ENCODE results near the gene NLGN3. TPM values are rescaled to one million over a fixed set of nuclear protein-coding genes. Genes with fewer than 3 reads are reported as not detected.
"Not testable (repeated sequence)": the region's sequence is repeated elsewhere in the genome, so short reads cannot be mapped to it uniquely, and the experiment has no call there.

Gene NLGN3
- total RNA-seq, 1 donor from 2014 or later, result 3.7 TPM

DNA sequence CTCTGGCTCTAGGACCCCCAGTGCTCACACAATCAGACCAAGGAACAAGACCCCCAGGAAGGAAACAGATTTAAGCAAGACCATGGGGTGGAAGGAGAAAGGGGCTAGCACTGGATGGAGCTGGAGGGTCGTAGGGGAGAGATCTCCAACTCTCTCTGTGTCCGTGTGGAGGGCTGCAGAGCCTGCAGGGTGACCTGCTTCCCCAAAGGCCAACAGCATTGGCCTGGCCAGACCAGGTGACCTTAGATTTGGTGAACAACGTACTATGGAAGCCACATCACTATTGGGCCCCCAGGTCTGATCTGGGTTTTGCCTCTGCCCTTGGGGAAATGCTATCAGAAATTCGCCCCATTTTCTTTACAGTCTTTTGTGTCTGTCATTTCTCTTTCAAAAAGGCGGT lies 26.0 kb downstream of the NLGN3 start:
- no peak for DNase-seq

DNA sequence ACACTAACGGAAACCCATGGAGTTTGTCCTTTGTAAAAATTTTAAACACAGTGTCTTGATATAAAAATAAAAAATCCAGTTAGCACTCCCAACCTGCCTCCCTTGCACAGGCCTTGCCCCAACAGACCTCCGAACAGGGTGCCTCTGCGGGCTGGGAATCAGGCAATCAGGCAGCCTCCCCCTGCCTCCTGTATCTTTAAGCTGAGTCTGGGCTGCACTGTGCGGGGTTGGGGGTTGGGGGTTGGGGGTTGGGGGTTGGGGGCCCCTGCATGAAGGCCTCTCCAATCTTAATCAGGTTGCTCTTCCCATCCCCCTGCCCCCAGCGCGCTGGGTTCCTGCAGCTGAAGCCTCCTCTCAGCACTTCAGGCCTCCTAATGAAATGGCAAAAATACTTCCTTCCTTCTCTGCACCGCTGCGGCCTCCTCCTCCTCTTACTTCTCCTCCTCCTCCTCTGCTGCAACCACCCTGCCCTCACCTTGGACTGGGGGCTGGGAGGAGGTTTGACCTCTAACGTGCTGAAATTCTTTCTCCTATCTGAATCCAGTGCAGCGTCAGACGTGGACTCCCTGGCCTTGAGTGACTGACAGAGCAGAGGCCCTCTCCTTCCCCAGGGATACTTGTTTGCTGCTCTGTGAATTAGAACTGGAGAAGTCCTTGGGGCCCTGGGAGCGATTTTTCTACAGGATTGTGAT lies 26.6 kb downstream of the NLGN3 start:
- DNase-seq, result no peak

DNA sequence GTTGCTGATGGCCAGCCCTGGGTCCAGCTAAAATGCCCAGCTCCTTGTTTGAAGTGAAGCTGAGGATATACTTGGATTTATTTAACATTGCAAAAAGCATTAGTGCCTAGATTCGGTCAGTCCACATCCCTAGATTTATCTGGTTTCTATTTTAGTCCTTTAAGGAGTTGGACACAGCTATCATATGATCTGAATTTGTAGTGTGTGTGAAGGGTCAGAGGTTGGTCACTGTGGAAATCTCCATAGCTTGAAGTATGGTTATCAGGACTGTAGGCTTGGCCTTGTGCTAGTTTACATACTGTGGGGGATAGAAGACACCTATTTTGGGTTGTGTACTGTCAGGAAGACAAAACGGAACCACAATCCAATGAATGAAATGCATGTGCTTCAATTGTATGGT lies 28.8 kb downstream of the NLGN3 start:
- DNase-seq, result no peak

DNA sequence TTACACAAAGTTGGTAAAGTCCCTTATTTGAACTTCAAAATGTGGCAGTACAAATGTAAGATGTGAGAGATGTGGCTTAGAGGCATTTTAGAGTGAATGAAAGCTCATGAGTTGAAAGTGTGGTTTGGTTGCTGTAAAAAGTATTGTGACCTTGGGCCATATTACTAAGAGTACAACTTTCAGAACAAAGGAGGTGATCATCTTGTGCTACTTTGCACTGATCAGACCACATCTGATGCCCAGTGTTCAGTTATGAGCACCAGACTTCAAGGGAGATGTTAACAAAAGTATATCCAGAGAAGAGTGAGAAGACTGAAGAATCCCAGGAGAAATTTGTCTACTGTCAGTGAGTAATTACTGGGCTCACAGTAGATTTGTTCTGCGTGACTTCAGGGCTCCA lies 30.2 kb downstream of the NLGN3 start:
- no peak for DNase-seq

DNA sequence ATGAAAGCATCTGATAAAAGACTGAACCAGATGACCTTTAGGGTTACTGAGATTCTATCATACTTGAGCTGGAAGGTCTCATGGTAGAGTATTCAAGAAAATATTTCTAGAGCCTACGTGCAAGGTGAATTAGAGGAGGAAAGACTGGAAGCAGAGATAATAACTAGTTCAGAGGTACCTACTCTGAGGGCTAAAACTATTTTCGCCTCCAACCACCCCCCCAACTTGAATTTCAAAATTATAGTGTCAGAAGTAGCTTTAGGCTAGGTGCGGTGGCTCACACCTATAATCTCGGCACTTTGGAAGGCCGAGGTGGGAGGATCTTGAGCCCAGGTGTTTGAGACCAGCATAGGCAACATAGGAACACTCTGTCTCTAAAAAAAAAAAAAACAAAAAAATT lies 30.9 kb downstream of the NLGN3 start:
- DNase-seq, result no peak

DNA sequence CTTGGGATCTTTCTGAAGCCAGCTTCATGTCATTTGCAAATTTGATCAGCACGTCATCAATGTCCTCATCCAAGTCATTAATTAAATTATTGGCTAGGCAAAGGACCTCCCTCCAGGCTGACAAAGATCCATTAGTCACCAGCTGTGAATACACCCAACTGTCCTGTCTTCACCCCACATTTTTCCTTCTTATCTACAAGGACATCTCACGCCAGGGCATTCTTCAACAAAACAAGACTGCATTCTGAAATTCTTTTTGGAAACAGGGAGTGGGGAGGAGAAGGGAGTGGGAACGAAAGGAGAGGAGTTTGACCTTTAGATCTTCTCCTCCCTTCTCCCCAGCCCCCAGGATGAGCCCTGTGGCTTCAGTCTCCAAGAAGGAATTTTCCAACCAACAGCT lies 32.7 kb downstream of the NLGN3 start:
- DNase-seq, result no peak

DNA sequence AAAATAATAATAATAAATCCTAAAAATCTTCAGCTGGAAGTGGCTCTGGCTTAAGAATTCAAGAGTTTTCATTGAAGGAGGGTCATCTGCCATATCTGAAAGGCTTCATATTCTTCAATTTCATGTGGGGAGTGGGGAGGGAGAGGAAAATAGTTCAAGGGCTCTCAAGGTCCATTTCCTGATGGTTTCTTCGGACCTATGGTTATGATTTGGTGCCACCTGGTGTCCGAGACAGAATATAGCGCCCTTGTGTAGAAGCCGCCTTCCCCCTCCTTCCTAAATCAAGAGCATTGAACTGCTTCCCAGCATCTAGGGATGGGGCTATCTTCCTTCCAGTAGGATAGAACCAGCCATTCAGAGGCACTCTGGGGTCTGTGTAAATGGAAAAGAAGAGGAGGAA lies 34.3 kb downstream of the NLGN3 start:
- DNase-seq, result peak; percentile 84

DNA sequence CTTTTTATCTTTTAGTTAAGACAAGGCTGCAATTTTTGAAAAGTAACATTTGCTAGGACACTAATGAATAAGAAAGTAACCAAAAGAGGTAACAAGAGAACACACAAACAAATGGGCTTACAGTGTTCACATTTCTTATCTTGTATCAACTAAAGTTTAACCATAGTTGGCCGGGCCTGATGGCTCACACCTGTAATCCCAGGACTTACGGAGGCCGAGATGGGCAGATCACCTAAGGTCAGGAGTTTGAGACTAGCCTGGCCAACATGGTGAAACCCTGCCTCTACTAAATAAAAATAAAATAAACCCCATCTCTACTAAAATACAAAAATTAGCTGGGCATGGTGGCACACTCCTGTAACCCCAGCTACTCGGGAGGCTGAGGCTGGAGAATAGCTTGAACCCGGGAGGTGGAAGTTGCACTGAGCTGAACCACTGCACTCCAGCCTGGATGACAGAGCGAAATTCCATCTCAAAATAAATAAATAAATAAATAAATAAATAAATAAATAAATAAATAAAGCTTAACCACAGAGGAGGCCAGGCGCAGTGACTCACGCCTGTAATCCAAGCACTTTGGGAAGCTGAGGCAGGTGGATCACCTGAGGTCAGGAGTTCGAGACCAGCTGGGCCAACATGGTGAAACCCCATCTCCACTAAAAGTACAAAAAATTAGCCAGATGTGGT lies 36.1 kb downstream of the NLGN3 start:
- not testable (repeated sequence) for DNase-seq

DNA sequence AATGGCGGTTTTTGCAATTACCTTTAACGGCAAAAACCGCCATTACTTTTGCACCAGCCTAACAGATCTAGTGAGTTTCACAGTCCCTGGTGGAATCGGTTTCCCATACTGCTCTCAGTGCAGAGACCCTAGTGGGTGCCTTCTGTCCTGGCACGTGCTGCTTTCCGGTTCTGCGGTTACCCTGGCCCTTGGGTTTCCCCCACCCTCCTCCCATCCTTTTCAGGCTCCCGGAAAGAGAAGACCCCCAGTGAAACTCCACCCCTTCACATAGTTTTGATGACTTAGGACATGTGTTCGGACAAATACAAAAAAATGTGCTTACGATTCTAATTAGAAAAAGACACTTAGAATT lies 36.9 kb downstream of the NLGN3 start:
- no peak for DNase-seq

DNA sequence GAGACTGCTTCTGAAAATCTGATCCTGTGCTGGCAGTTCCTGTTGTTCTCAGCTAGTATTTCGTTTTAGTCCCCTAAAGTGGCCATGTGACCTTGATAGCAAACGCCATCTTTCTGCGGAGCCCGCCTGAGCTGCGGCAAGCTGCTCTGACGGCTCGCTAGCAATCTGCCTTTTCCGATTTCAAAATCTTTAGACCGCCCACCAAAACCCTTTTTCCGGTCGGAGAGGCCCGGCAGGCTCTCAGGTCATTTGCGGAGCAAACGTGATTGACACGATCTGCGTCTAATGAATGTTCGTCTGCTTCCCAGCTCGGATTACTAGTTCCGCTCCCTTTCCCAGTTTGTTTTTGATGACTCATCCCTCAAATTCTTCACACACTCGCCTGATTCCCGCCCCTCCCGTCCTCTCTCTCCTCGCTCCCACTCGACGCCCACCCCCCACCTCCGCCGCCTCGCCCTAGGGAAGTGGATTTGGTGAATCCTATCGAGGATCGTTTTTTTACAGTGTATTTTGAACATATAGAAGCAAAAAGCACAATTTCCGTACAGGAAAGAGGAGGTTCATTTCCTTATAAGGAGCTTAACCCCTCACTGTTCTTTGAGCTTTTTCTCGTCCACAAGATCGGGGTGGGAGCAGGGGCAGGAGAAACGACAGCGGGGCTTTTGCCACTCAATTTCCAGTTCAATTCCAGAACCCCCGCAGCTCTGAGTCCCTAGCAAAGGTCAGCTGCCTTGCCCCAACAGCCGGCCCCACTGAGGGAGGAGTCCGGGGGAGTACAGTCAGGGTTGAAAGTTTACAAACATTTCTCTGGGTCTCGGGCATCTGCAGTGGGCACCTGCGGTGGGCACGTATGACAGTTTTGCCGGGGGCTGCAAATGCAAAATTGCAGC lies 37.5 kb downstream of the NLGN3 start:
- DNase-seq, result peak; percentile 97

DNA sequence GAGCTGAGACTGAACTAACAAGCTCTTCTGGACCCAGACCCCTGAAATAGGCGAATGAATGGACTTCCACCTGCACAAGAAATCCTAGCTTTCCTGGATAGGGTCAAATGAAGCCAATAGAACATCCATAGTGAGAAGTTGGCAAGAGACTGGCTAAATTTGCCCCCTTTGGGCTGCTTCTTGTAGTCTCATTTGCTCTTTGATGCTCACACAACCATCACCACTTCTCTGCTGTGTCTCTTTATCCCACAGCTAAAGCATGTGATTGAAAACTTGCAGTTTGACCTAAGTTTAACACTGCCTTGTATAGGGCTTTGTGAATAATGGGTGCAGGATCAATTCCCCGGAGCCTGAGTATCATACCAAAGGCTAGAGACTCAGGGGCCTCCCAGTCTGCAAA lies 38.2 kb downstream of the NLGN3 start:
- DNase-seq, result peak; percentile 16

DNA sequence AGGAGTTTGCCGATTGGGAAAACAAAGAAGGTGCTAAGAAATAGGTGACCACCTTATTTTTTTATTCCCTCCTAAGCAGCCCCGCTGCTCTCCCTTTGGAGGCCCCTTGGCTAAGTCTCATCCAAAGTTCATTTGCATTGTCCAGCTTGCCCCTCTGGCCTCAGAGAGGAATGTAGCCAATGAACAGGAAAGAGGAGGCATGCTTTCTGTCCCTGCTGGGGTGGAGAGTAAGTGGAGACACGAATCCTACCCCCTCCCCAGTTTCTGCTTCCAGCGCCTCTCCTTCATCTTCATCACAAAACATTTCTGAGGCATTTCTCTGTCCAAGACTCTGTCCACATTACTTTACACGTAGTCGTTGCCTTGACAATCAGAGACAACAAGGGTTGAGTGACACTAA lies 38.7 kb downstream of the NLGN3 start:
- DNase-seq, result peak; percentile 64

DNA sequence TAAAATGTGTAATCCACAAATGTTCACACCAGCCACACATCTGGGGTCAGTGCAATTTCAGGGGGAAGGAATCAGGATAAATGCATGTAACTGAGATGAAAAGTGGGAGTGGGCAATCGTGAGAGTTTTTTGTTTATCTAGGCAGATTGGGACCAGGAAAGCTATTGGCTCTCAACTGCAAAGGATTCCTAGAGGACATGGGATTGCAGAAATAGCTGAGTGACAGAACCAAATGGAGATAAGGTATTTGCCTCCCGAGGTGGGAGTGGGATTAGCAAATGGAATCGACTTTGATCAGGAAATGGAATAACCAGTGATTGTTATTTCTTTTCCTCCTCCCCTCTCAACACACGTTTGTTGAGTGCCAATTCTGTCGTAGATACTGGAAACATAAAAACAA lies 39.5 kb downstream of the NLGN3 start:
- no peak for DNase-seq

DNA sequence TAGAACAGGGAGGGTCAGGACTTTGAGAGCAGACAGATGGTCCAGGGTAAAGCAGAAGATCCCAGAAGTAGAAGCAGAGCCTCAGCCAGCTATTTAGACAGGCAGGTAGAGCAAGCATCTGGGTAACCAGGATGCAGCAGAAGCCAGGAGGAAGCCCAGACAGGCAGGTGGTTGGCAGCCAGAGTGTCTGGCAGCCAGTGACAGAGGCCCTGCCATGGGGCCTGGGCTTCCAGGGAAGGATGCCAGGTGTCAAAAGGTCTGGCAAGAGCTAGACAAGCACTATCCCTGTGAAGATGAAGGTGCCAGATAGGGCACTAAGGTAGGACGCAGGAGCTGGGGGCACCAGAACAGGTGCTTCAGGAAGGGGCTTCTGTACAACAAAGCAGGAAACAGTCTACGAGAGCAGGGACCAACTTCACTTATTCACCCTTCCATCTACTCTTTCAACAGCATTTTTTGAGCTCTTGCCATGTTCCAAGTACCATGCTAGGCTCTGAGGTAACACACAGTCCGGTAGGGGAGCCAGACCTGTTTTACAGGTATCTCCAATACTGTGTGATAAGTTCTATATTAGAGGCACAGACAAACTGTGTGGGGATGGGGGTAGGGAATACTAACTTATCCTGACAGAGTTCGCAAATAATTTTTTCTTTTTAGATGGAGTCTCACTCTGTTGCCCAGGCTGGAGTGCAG lies 40.3 kb downstream of the NLGN3 start:
- DNase-seq, result no peak

DNA sequence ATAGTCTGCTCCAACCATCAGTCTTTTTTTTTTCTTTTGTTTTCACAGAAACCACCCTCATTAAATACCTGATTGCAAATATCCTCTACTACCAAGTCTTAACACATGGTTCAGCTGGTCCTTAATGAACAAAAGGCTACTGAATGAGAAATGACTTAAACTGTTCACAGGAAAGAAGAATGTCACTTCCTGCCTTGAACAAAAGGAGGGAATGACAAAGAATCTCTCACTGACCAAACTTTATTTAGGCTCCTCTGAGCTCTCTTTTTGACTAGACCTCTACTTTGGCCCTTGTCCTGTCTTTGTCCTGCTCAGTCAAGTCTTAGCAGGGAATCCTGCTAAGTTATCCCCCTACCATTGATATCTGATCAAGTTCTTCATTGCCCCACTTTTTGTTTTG lies 46.6 kb downstream of the NLGN3 start:
- no peak for DNase-seq

DNA sequence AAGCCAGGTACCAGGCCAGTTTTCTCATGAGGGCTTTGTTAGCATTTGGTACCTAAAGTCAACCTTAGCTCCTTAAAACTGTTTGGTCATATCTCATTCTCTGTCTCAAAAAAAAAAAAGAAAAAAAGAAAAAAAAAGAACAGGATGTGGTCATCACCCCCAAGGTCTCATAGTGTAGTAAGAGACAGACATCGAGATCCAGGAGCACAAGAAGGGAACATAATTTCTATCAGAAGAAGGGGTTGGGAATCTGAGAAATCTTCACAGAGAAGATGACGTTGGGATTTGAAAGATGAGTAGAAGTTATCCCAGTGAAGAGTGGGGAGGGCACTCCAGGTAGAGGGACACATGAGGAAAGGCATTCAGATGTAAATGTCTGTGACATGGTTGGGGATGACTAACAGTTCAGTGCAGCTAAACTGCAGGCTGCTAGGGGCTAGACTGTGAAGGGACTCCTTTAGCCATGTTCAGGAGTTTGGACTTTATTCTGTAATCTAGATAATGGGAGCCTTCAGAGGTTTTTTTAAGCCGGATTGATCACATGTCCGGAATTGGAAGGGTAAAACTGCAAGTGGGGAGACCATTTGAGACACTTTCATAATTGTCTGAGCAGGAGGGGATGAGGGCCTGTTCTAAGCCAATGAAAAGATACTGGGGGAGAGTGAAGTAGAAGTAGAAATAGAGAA lies 51.5 kb downstream of the NLGN3 start:
- no peak for DNase-seq

DNA sequence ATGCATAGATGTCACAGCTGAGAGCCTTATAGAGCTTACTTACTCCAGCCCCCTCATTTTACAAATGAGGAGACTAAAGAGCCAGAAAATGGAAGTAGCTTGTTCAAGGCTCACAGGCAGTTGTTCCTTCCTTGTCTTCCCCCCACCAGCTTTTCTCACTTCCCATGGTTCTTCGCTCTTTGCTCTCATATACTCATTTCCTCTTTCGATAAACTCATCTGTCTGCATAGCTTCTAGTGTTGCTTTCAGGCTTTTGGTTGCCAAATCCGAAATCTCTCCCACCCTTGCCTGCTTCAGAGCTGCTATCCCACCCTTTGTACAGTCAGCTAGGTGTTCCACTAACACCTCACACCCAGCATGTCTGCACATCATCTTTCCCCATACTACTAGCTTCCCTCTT lies 53.4 kb downstream of the NLGN3 start:
- no peak for DNase-seq

DNA sequence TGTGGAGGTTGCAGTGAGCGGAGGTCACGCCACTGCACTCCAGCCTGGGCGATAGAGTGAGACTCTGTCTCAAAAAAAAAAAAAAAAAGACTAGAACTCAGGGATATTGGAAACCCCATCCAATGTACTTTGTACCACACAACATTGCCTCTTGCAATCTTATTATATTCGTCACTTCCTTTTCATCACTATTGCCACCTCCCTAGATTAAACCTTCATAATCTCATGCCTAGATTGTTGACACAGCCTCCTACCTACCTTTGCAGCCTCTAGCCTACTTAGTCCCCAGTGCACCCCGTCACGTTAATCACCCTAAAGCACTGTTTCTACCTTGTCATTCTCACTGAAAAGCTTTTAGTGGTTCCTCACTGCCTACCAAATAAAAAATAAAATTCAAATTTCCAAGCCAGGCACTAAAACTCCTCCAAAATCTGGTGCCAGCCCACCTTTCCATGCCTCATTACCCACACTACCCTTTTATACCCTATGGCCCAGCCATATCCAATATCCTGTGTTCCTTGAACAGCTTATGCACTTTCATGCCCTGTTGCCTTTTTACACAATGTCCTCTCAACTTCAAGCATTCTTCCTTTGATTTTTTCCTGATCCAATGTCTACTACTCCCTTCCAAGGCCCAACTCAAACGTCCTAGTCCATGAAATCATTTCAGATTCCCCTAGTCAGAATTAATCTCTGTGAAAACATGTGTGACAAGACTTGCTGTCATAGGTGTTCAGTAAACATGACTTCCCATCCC lies 54.8 kb downstream of the NLGN3 start:
- no peak for DNase-seq

DNA sequence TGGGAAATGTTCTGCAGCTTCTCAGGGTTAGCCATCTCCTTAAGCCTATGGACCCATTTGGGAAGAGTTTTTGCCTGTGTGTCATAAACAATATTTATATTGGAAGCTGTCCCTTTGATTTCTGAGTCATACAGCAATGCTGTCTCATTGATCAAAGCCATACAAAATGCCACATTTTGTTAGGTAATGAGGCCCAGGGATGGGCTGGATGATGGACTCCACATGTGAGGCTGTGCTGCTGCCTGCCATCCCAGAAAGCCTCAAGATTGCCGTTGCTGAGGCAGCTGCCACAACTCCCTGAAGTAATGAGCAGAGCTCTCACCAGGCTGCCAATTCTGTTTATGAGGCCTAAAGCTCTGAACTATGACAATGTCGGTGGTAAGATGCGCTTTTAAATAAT lies 66.2 kb downstream of the NLGN3 start:
- no peak for DNase-seq

DNA sequence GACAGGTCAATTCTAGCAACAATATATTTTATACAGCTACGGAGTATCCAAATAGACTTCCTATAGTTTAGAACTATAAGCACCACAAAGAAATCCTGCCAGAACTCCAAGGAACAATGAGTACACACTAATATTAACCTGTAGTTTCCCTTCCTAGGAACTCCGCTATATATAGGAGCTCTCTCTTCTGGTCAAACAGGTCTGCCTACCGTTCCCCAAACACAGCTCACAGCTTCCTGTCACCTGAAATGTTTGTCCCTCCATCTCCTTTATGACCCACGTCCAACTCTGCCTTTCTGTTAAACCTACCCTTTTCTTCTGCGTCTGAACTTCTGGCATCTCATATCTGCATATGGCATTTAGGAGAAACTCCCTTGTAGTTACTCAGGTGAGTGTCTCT lies 67.9 kb downstream of the NLGN3 start:
- no peak for DNase-seq

DNA sequence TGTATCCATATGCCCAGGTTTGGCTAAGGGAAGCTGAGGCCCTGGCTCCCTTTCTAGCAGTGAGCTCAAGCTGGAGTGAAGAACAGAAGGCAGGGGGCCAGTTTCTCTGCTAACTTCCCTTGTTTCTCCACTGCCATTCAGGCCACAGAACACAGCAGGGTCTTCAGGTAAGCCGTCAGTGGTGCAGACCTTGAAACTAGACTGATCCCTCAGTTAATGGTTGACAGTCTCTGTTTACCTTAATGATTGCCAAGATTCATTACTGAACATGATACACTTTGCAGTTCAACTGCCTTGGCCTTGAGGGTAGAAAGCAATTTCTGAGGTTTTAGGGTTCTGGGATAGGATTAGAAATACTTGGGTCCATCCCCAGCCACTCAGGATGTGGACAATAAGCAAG lies 69.5 kb downstream of the NLGN3 start:
- no peak for DNase-seq

Data from tongue (tissue), 2 donors.